H9 (cell line): ENCODE data around the gene DPY30. TPM values are rescaled to one million over a fixed set of nuclear protein-coding genes. Genes with fewer than 3 reads are reported as not detected.

Experiments used
- DNase-seq: peaks from one replicate; pipeline ENCODE4 v3.0.0-alpha.2; 2017
- H2AFZ ChIP-seq: one replicate; pipeline ENCODE4 v1.6.1; 2013; ENCODE audit warnings: mild to moderate bottlenecking, low read length, control low read depth, moderate library complexity
- H2AK5ac ChIP-seq: 2 replicates; pipeline ENCODE4 v1.6.1; 2013; ENCODE audit warnings: low read length, control low read depth, mixed read lengths; ENCODE audit not compliant: insufficient read length
- H2BK120ac ChIP-seq: one replicate; pipeline ENCODE4 v1.6.1; 2013; ENCODE audit warnings: low read depth, mild to moderate bottlenecking, low read length, control low read depth, inconsistent platforms; ENCODE audit not compliant: poor library complexity, severe bottlenecking
- H2BK12ac ChIP-seq: 2 replicates; pipeline ENCODE4 v1.6.1; 2013; ENCODE audit warnings: low read length, control low read depth, mixed read lengths, low read depth; ENCODE audit not compliant: insufficient read length
- H2BK15ac ChIP-seq: 2 replicates; pipeline ENCODE4 v1.6.1; 2013; ENCODE audit warnings: low read depth, low read length, control low read depth
- H2BK20ac ChIP-seq: one replicate; pipeline ENCODE4 v1.6.1; 2013; ENCODE audit warnings: low read depth, mild to moderate bottlenecking, low read length, control low read depth, inconsistent platforms; ENCODE audit not compliant: poor library complexity, severe bottlenecking
- H2BK5ac ChIP-seq: 2 replicates; pipeline ENCODE4 v1.6.1; 2013; ENCODE audit warnings: low read length, control low read depth, mixed read lengths; ENCODE audit not compliant: insufficient read length
- H3K14ac ChIP-seq: 2 replicates; pipeline ENCODE4 v1.6.1; 2013; ENCODE audit warnings: low read length, control low read depth; ENCODE audit not compliant: insufficient read depth
- H3K18ac ChIP-seq: 2 replicates; pipeline ENCODE4 v1.6.1; 2013; ENCODE audit warnings: low read depth, mild to moderate bottlenecking, mixed read lengths, low read length, control low read depth; ENCODE audit not compliant: insufficient read length
- H3K23ac ChIP-seq: 2 replicates; pipeline ENCODE4 v1.6.1; 2013; ENCODE audit warnings: low read length, control low read depth, mixed read lengths, low read depth; ENCODE audit not compliant: insufficient read length
- H3K23me2 ChIP-seq: 2 replicates; pipeline ENCODE4 v1.6.1; 2013; ENCODE audit warnings: low read depth, mild to moderate bottlenecking, mixed read lengths, low read length, control low read depth; ENCODE audit not compliant: insufficient read length, poor library complexity, severe bottlenecking
- H3K27ac ChIP-seq: 2 replicates; pipeline ENCODE4 v1.5.1; 2013; ENCODE audit warnings: low read length, control low read depth, mixed read lengths, low read depth; ENCODE audit not compliant: insufficient read length
- H3K27me3 ChIP-seq: 2 replicates; pipeline ENCODE4 v1.6.1; 2013; ENCODE audit warnings: low read length, control low read depth, inconsistent platforms; ENCODE audit not compliant: insufficient read depth
- H3K4ac ChIP-seq: 2 replicates; pipeline ENCODE4 v1.6.1; 2013; ENCODE audit warnings: low read depth, mild to moderate bottlenecking, control low read depth, inconsistent platforms, low read length, moderate library complexity
- H3K4me1 ChIP-seq: 2 replicates; pipeline ENCODE4 v1.6.1; 2013; ENCODE audit warnings: low read length, control low read depth, inconsistent platforms; ENCODE audit not compliant: insufficient read depth
- H3K4me2 ChIP-seq: 2 replicates; pipeline ENCODE4 v1.6.1; 2013; ENCODE audit warnings: low read length, control low read depth, mixed read lengths; ENCODE audit not compliant: insufficient read length, insufficient read depth
- H3K56ac ChIP-seq: 2 replicates; pipeline ENCODE4 v1.6.1; 2013; ENCODE audit warnings: low read depth, mild to moderate bottlenecking, mixed read lengths, low read length, control low read depth; ENCODE audit not compliant: insufficient read length
- H3K79me1 ChIP-seq: 2 replicates; pipeline ENCODE4 v1.6.1; 2013; ENCODE audit warnings: low read depth, mild to moderate bottlenecking, moderate library complexity, low read length, control low read depth, inconsistent platforms; ENCODE audit not compliant: insufficient read depth, poor library complexity, severe bottlenecking
- H3K79me2 ChIP-seq: 2 replicates; pipeline ENCODE4 v1.6.1; 2013; ENCODE audit warnings: low read length, control low read depth, inconsistent platforms; ENCODE audit not compliant: insufficient read depth
- H3K9ac ChIP-seq: 2 replicates; pipeline ENCODE4 v1.6.1; 2013; ENCODE audit warnings: low read length, control low read depth, mixed read lengths; ENCODE audit not compliant: insufficient read length; ENCODE audit errors: extremely low read depth
- H3K9me3 ChIP-seq: one replicate; pipeline ENCODE4 v1.6.1; 2013; ENCODE audit warnings: low read depth, low read length, inconsistent platforms; ENCODE audit not compliant: control insufficient read depth
- H3T11ph ChIP-seq: one replicate; pipeline ENCODE4 v1.6.1; 2013; ENCODE audit warnings: mild to moderate bottlenecking, low read length, control low read depth, inconsistent platforms
- H4K20me1 ChIP-seq: one replicate; pipeline ENCODE4 v1.6.1; 2013; ENCODE audit not compliant: control insufficient read depth, insufficient read length, insufficient read depth
- H4K5ac ChIP-seq: 2 replicates; pipeline ENCODE4 v1.6.1; 2013; ENCODE audit warnings: low read depth, mild to moderate bottlenecking, mixed read lengths, low read length, control low read depth; ENCODE audit not compliant: insufficient read length
- H4K8ac ChIP-seq: replicated peaks from 2 replicates; pipeline ENCODE4 v1.6.1; 2013; ENCODE audit warnings: low read length, control low read depth, mixed read lengths, low read depth; ENCODE audit not compliant: insufficient read length
- H4K91ac ChIP-seq: 2 replicates; pipeline ENCODE4 v1.6.1; 2013; ENCODE audit warnings: low read depth, mild to moderate bottlenecking, moderate library complexity, mixed read lengths, low read length, control low read depth; ENCODE audit not compliant: insufficient read length
- H3K27ac Mint-ChIP-seq, 3 experiments: 2 replicates in 2 of 3; 3 replicates in 1 of 3; pipeline ENCODE4 v1.8.0; 2020 to 2021; ENCODE audit warnings: mixed read lengths in 3 of 3, mild to moderate bottlenecking in 1 of 3, moderate library complexity in 1 of 3
- H3K27me3 Mint-ChIP-seq: 2 replicates; pipeline ENCODE4 v1.8.0; 2021; ENCODE audit warnings: low read depth, mild to moderate bottlenecking, moderate library complexity, mixed read lengths
- H3K36me3 Mint-ChIP-seq, 3 experiments: 2 replicates in 2 of 3; 3 replicates in 1 of 3; pipeline ENCODE4 v1.8.0; 2020 to 2021; ENCODE audit warnings: low read depth in 3 of 3, mixed read lengths in 3 of 3; ENCODE audit not compliant: insufficient read depth in 1 of 3
- H3K4me1 Mint-ChIP-seq, 2 experiments: 2 replicates each; pipeline ENCODE4 v1.8.0; 2020; ENCODE audit warnings: mixed read lengths in 2 of 2
- H3K4me3 Mint-ChIP-seq, 2 experiments: 2 replicates in 1 of 2; 3 replicates in 1 of 2; pipeline ENCODE4 v1.8.0; 2020 to 2021; ENCODE audit warnings: mild to moderate bottlenecking in 2 of 2, mixed read lengths in 2 of 2, moderate library complexity in 1 of 2
- H3K9me3 Mint-ChIP-seq, 2 experiments: 2 replicates in 1 of 2; 3 replicates in 1 of 2; pipeline ENCODE4 v1.8.0; 2020; ENCODE audit warnings: mild to moderate bottlenecking in 2 of 2, mixed read lengths in 2 of 2, moderate library complexity in 1 of 2
- CTCF ChIP-seq: fragments of 200-600 bp; sonication (generic); conservative IDR thresholded peaks from 3 replicates; pipeline ENCODE4 v1.8.0; 2021; ENCODE audit warnings: antibody characterized with exemption, mild to moderate bottlenecking
- WGBS: extraction: QIAGEN DNeasy Blood & Tissue Kit; methylation state at CpG from one replicate; pipeline ENCODE4 v1.1.7; 2013; ENCODE audit warnings: missing lambda C conversion rate, low lambda C conversion rate, mixed read lengths; ENCODE audit not compliant: insufficient read length; ENCODE audit errors: extremely low coverage; 5-methylcytosine and 5-hydroxymethylcytosine counted together
- total RNA-seq: library from RNA; stranded (reverse); gene quantifications from 2 replicates; pipeline ENCODE4 v1.2.1, GENCODE V29; 2021

DPY30 gene
- total RNA-seq, 1 experiment from 2014 or later = 148 TPM

DNA sequence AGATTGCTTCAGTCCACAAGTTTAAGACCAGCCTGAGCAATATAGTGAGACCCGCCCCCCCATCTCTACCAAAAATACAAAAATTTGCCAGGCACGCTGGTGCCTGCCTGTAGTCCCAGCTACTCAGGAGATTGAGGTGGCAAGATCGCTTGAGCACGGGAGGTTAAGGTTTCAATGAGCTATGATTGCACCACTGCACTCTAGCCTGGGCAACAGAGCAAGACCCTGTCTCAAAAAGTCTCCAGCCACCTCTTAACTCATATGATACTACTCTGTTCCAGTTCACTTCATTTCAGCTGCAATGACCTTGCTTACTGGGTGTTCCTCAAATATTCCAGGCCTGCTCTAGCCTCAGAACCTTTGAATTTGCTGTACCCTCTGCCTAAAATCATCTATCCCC lies 40.2 kb downstream of the DPY30 start:
- Histone ChIP-seq H3K4ac (no peak overlapping the region), H3K56ac (no peak overlapping the region), H3K23ac (no peak overlapping the region), H3K14ac (no peak overlapping the region), H2BK12ac (no peak overlapping the region), H3K27ac (no peak overlapping the region), H2BK15ac (no peak overlapping the region), H2AK5ac (no peak overlapping the region), H2BK120ac (no peak overlapping the region), H2AFZ (no peak overlapping the region), H3K4me2 (no peak overlapping the region), H3K23me2 (no peaks in the 10 kb centered on the region), H4K8ac (no peak overlapping the region), H3K27me3 (no peaks in the 10 kb centered on the region), H4K5ac (no peak overlapping the region), H3K9me3 (no peaks in the 10 kb centered on the region), H4K91ac (no peak overlapping the region), H2BK5ac (no peak overlapping the region), H3K79me1 (peaks cover 4% of the 10 kb centered on the region), H3K9ac (no peak overlapping the region), H3K18ac (no peak overlapping the region), H2BK20ac (no peak overlapping the region), H3K4me1 (no peaks in the 10 kb centered on the region), H3K79me2 (peaks cover 9% of the 10 kb centered on the region; the same call in 1 of the 2 replicates), H4K20me1 (no peaks in the 10 kb centered on the region), H3T11ph (no peak overlapping the region)
- peaks cover 4 to 7% of the 10 kb centered on the region in 2 experiments; a peak in 2 of 4 replicates for H3K4me1 Mint-ChIP-seq
- no peak overlapping the region for H3K4me3 Mint-ChIP-seq
- H3K36me3 Mint-ChIP-seq = peaks cover 0 to 3% (median 0%) of the 10 kb centered on the region in 3 experiments; a peak in 1 of 7 replicates
- no peaks in the 10 kb centered on the region for H3K9me3 Mint-ChIP-seq
- WGBS = no CpG with 5 or more reads among the region's 4 CpGs
- no peak for DNase-seq
- no peak overlapping the region; a peak in 1 of 7 replicates for H3K27ac Mint-ChIP-seq
- TF ChIP-seq CTCF = no peak
- H3K27me3 Mint-ChIP-seq = no peaks in the 10 kb centered on the region
